ENCODE measurements around the gene FOXL1. TPM values are rescaled to one million over a fixed set of nuclear protein-coding genes. Genes with fewer than 3 reads are reported as not detected.

The FOXL1 gene
- total RNA-seq, 4 donors from 2014 or later: 0.23 to 0.40 TPM; not detected in 2

DNA sequence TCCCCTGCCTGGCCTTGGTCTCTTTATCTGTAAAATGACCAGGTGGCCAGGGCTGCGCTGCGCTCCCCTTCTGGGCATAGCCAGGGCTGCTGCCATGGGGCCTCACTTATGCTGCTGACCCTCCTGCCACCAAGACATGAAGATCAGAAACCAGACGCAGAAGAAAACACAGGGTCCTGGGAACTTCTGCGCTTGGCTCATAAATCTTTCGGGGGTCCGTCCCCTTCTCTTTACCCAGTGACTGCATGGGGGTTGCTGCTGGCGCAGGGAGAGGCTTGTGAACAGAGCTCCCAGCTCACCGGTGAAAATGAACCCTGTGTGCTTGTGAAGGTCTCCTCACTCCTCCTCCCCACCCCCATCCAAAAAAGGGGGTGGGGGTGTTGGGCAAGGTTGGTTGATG is 5.7 kb upstream of the FOXL1 start:
- Histone ChIP-seq H3K9me3 (no peaks in the 10 kb centered on the region), H3K27ac (no peak overlapping the region), H3K4me3 (no peak overlapping the region), H3K4me1 (peaks cover 21% of the 10 kb centered on the region), H3K36me3 (no peaks in the 10 kb centered on the region), H3K27me3 (peaks cover 98% of the 10 kb centered on the region)
- WGBS: 73% methylated on average over 6 of the region's 8 CpGs
- no peak for TF ChIP-seq EP300 (IDR thresholded peaks at IDR 0.05)
- TF ChIP-seq POLR2A (IDR thresholded peaks at IDR 0.05): no peak
- no peak for TF ChIP-seq CTCF (IDR thresholded peaks at IDR 0.05)
- TF ChIP-seq POLR2AphosphoS5 (IDR thresholded peaks at IDR 0.05): no peak
- DNase-seq (ENCODE audit: low spot score in 2 of 2): no peak

- H3K9me3 ChIP-seq: no peaks in the 10 kb centered on the region
- 41% methylated on average over 8 of the region's 8 CpGs for WGBS
- H3K4me3 ChIP-seq: no peak overlapping the region
- DNase-seq (ENCODE audit: low spot score in 2 of 2): peak in 1 of 2 donors; percentile 18
- peaks cover 98% of the 10 kb centered on the region for H3K27me3 ChIP-seq
- TF ChIP-seq CTCF (IDR thresholded peaks at IDR 0.05) (no peak), POLR2A (IDR thresholded peaks at IDR 0.05) (no peak), EP300 (IDR thresholded peaks at IDR 0.05) (no peak), POLR2AphosphoS5 (IDR thresholded peaks at IDR 0.05) (no peak)
- H3K36me3 ChIP-seq: no peaks in the 10 kb centered on the region
- no peak overlapping the region for H3K27ac ChIP-seq
- H3K4me1 ChIP-seq: peaks cover 19% of the 10 kb centered on the region
These were observed 5.1 kb upstream of the FOXL1 start for GRCh38 chr16:86573215-86573614.

DNA sequence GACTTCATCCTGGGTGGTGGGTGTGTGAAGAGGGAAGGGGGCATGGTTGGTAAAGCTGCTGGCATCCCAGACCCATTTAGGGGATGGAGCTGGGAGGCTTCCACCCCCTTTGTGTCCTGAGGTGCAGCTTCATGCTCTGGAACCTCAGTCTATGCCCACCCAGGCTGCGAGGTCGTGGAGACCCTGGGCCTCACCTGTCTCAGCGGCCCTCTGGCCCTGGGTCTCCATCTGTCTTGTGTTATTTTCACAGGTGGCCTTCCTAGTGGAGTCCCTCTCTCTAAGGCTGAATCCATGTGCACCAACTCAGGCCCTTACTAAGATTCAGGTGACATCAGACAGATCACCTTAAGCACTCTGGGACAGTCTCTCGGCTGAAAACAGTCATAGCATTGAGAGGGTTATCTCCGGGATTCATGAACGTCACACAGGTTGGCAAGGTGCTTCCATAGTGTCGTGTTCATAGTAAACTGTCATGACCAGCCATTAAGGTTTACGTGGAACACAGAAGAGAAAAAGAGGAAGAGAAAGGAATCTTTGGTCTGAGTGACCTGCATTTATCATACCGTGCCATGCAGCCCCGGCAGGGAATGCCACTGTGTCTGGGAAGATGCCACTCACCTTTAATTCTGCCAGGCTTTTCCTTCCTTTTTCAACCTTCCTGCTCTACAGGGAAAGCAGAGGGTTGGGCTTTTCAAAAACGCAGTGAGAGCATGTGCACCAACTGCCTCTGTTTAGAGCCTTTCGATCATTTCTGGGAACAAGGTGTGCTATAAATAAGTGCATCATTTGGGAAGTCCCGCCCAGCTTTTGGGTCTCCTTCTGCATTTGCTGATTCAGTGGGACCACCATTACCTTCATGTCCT is 4.5 kb upstream of the FOXL1 start:
- Histone ChIP-seq H3K36me3 (no peaks in the 10 kb centered on the region), H3K4me3 (no peak overlapping the region), H3K27ac (no peak overlapping the region), H3K4me1 (peaks cover 24% of the 10 kb centered on the region), H3K9me3 (no peaks in the 10 kb centered on the region), H3K27me3 (peaks cover 98% of the 10 kb centered on the region)
- 58% methylated on average over 12 of the region's 13 CpGs for WGBS
- no peak for TF ChIP-seq CTCF (IDR thresholded peaks at IDR 0.05)
- TF ChIP-seq POLR2A (IDR thresholded peaks at IDR 0.05): no peak
- TF ChIP-seq POLR2AphosphoS5 (IDR thresholded peaks at IDR 0.05): no peak
- TF ChIP-seq EP300 (IDR thresholded peaks at IDR 0.05): no peak
- DNase-seq (ENCODE audit: low spot score in 2 of 2): no peak

- TF ChIP-seq CTCF (IDR thresholded peaks at IDR 0.05) (no peak), POLR2AphosphoS5 (IDR thresholded peaks at IDR 0.05) (no peak), EP300 (IDR thresholded peaks at IDR 0.05) (no peak), POLR2A (IDR thresholded peaks at IDR 0.05) (no peak)
- no peaks in the 10 kb centered on the region for H3K36me3 ChIP-seq
- peaks cover 31% of the 10 kb centered on the region for H3K4me1 ChIP-seq
- DNase-seq (ENCODE audit: low spot score in 2 of 2): no peak
- WGBS: 70% methylated on average over 4 of the region's 4 CpGs
- peaks cover 100% of the 10 kb centered on the region for H3K27me3 ChIP-seq
- no peak overlapping the region for H3K27ac ChIP-seq
- no peaks in the 10 kb centered on the region for H3K9me3 ChIP-seq
- no peak overlapping the region for H3K4me3 ChIP-seq
These were observed 3.7 kb upstream of the FOXL1 start for GRCh38 chr16:86574646-86575045.

DNA sequence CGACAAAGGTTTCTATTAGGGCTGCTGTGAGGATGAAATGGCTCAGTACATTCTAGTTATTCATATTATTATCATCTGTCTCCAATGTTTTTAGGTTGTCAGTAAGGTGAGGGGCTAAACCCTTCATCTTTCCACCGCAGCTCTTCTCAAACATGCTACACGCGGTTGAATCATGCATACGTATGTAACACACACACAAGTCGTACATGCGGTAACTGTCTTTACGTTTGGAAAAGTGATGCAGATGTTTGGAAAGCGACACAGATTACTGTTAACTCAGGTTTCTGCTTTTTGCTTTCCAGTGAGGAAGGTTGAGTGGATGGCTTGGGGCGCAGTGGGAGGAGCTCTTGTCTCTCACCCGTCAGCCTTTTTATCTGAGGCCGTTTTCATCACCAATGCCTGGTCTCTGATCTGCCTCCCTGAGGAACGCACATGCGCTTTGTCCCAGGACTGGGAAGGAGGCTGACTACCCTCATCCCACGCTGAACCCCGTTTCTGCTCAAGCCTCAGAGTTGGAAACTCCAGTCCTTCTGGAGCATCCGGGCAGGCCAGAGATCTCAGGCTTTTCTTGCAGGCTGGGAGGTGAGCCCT is 3.2 kb upstream of the FOXL1 start:
- WGBS: 55% methylated on average over 17 of the region's 17 CpGs
- H3K4me3 ChIP-seq: peak overlapping the region; percentile 39

More for the DNA sequence above, 3.2 kb upstream of the FOXL1 start:
- TF ChIP-seq POLR2AphosphoS5 (IDR thresholded peaks at IDR 0.05) (no peak), POLR2A (IDR thresholded peaks at IDR 0.05) (no peak), CTCF (IDR thresholded peaks at IDR 0.05) (no peak), EP300 (IDR thresholded peaks at IDR 0.05) (no peak)
- Histone ChIP-seq H3K4me1 (peaks cover 31% of the 10 kb centered on the region), H3K27me3 (peaks cover 100% of the 10 kb centered on the region), H3K9me3 (no peaks in the 10 kb centered on the region), H3K36me3 (no peaks in the 10 kb centered on the region), H3K27ac (no peak overlapping the region)
- peak in 1 of 2 donors; percentile 32 for DNase-seq (ENCODE audit: low spot score in 2 of 2)

Measured in suprapubic skin (tissue), 4 donors.